Measurements from ENCODE around the gene ABCA2.

The ABCA2 gene

DNA sequence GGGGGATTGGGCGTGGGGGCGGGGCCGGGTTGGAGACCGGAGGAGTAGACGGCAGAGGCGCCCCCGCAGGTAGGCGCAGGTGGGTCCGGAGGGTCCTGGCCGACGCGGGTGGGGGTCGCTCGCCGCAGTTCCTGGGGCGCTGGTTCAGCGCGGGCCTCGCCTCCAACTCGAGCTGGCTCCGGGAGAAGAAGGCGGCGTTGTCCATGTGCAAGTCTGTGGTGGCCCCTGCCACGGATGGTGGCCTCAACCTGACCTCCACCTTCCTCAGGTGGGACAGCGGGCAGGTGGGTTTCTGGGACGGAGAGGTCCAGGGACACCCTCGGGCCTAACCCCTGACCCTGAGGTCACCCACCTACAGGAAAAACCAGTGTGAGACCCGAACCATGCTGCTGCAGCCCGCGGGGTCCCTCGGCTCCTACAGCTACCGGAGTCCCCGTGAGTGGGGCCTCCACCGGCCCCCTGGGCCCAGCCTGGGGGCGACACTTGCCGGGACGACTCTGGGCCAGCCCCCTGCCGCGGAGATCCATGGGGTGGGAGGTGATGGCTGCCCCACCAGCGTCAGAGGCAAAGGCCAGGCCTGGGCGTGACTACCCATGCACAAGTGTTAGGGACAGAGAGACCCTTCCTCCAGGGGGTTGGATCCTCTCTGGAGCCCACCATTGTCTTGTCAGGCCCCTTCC lies 49.0 kb downstream of the ABCA2 start:
- Histone ChIP-seq H3K9me3 (ENCODE audit: low read length) (no peaks in the 10 kb centered on the region), H3K4me3 (ENCODE audit: low read depth, low read length, poor library complexity, severe bottlenecking) (no peak overlapping the region), H4K20me1 (ENCODE audit: insufficient read depth, low read length) (no peaks in the 10 kb centered on the region), H3K9ac (ENCODE audit: low read length) (no peak overlapping the region), H3K4me2 (ENCODE audit: low read length) (no peak overlapping the region), H3K79me2 (ENCODE audit: insufficient read depth, low read length) (no peaks in the 10 kb centered on the region), H3K4me1 (ENCODE audit: insufficient read depth, low read length, severe bottlenecking) (no peaks in the 10 kb centered on the region), H3K27ac (ENCODE audit: low read depth, low read length, poor library complexity, severe bottlenecking) (no peak overlapping the region), H3K9me2 (ENCODE audit: low read depth, low read length) (no peaks in the 10 kb centered on the region), H3K36me3 (ENCODE audit: insufficient read depth, low read length) (no peaks in the 10 kb centered on the region), H3K27me3 (ENCODE audit: insufficient read depth, low read length) (peaks cover 4% of the 10 kb centered on the region), H2AFZ (ENCODE audit: low read length) (no peak overlapping the region), H3F3A (ENCODE audit: insufficient read depth, low read length) (no peaks in the 10 kb centered on the region)
- no peak for TF ChIP-seq EZH2 (IDR thresholded peaks at IDR 0.05; ENCODE audit: borderline replicate concordance, low read length)
- TF ChIP-seq, protein P1, sequence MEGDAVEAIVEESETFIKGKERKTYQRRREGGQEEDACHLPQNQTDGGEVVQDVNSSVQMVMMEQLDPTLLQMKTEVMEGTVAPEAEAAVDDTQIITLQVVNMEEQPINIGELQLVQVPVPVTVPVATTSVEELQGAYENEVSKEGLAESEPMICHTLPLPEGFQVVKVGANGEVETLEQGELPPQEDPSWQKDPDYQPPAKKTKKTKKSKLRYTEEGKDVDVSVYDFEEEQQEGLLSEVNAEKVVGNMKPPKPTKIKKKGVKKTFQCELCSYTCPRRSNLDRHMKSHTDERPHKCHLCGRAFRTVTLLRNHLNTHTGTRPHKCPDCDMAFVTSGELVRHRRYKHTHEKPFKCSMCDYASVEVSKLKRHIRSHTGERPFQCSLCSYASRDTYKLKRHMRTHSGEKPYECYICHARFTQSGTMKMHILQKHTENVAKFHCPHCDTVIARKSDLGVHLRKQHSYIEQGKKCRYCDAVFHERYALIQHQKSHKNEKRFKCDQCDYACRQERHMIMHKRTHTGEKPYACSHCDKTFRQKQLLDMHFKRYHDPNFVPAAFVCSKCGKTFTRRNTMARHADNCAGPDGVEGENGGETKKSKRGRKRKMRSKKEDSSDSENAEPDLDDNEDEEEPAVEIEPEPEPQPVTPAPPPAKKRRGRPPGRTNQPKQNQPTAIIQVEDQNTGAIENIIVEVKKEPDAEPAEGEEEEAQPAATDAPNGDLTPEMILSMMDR (IDR thresholded peaks at IDR 0.05; ENCODE audit: low read length): no peak

DNA sequence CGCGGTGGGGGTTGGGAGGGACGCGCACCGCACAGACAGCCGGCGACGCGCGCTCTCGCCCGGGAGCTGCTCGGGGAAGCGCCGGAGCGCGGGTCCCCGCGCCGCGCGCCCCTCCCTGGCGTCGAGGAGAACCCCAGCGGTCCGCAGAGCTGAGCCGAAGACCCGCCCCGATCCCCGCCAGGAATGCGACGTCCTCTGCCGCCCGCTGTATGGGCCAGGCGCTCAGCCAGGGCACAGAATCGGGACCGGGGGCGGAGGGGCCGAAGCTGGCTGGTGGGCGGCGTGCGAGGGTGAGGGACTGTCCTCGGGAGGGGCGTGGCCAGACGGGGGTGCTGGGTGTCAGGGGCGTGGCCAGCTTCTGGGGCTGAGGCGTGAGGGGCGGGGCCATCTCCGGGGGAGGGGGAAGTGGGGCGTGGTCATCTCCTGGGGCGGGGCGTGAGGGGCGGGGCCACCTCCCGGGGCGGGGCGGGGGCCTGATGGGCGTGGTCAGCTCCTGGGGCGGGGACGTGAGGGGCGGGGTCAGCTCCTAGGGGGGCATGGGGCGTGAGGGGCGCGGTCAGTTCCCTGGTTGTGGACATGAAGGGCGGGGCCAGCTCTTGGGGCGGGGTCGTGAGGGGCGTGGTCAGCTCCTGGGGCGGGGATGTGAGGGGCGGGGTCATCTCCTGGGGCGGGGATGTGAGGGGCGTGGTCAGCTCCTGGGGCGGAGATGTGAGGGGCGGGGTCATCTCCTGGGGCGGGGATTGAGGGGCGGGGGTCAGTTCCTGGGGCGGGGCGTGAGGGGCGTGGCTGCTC lies 49.8 kb downstream of the ABCA2 start:
- no peaks in the 10 kb centered on the region for H4K20me1 ChIP-seq (ENCODE audit: insufficient read depth, low read length)
- no peaks in the 10 kb centered on the region for H3K79me2 ChIP-seq (ENCODE audit: insufficient read depth, low read length)
- no peaks in the 10 kb centered on the region for H3F3A ChIP-seq (ENCODE audit: insufficient read depth, low read length)
- H2AFZ ChIP-seq (ENCODE audit: low read length): no peak overlapping the region
- no peak overlapping the region for H3K4me3 ChIP-seq (ENCODE audit: low read depth, low read length, poor library complexity, severe bottlenecking)
- no peak overlapping the region for H3K9ac ChIP-seq (ENCODE audit: low read length)
- TF ChIP-seq, protein P1 (IDR thresholded peaks at IDR 0.05; ENCODE audit: low read length): no peak
- H3K27me3 ChIP-seq (ENCODE audit: insufficient read depth, low read length): peaks cover 5% of the 10 kb centered on the region
- H3K36me3 ChIP-seq (ENCODE audit: insufficient read depth, low read length): no peaks in the 10 kb centered on the region
- no peaks in the 10 kb centered on the region for H3K9me3 ChIP-seq (ENCODE audit: low read length)
- H3K9me2 ChIP-seq (ENCODE audit: low read depth, low read length): no peaks in the 10 kb centered on the region
- no peak overlapping the region for H3K4me2 ChIP-seq (ENCODE audit: low read length)
- H3K27ac ChIP-seq (ENCODE audit: low read depth, low read length, poor library complexity, severe bottlenecking): no peak overlapping the region
- no peaks in the 10 kb centered on the region for H3K4me1 ChIP-seq (ENCODE audit: insufficient read depth, low read length, severe bottlenecking)

DNA sequence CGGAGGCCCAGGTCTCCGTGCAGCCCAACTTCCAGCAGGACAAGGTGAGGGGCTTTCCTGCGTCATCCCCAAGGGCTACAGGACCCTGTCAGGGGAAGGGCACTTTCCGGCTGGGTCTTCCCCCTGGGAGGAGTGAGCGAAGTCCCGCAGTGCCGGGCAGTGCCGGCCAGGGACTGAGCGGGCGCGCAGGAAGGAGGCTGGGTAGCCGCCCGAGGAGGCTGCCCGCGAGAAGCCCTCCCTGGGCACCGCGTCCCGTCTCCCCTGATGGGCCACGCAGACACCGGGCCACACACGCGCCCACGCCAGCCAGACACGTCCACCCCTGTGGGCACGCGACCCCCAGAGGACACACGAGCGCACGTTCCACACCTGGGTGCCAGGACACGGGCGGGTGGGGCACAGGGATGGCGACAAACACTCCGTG lies 50.4 kb downstream of the ABCA2 start:
- H3K9me2 ChIP-seq (ENCODE audit: low read depth, low read length): no peaks in the 10 kb centered on the region
- H4K20me1 ChIP-seq (ENCODE audit: insufficient read depth, low read length): no peaks in the 10 kb centered on the region
- no peaks in the 10 kb centered on the region for H3K79me2 ChIP-seq (ENCODE audit: insufficient read depth, low read length)
- no peak overlapping the region for H2AFZ ChIP-seq (ENCODE audit: low read length)
- TF ChIP-seq, protein P1 (IDR thresholded peaks at IDR 0.05; ENCODE audit: low read length): no peak
- TF ChIP-seq EZH2 (IDR thresholded peaks at IDR 0.05; ENCODE audit: borderline replicate concordance, low read length): no peak
- H3K27me3 ChIP-seq (ENCODE audit: insufficient read depth, low read length): peaks cover 9% of the 10 kb centered on the region; the same call in 1 of the 2 replicates
- no peaks in the 10 kb centered on the region for H3K36me3 ChIP-seq (ENCODE audit: insufficient read depth, low read length)
- no peak overlapping the region for H3K4me3 ChIP-seq (ENCODE audit: low read depth, low read length, poor library complexity, severe bottlenecking)
- no peak overlapping the region for H3K27ac ChIP-seq (ENCODE audit: low read depth, low read length, poor library complexity, severe bottlenecking)
- H3K9ac ChIP-seq (ENCODE audit: low read length): no peak overlapping the region
- H3F3A ChIP-seq (ENCODE audit: insufficient read depth, low read length): no peaks in the 10 kb centered on the region
- H3K4me1 ChIP-seq (ENCODE audit: insufficient read depth, low read length, severe bottlenecking): no peaks in the 10 kb centered on the region
- H3K9me3 ChIP-seq (ENCODE audit: low read length): no peaks in the 10 kb centered on the region
- H3K4me2 ChIP-seq (ENCODE audit: low read length): no peak overlapping the region
